ENCODE data around the gene KIF24.
"Not testable (repeated sequence)": the region's sequence is repeated elsewhere in the genome, so short reads cannot be mapped to it uniquely, and the experiment has no call there.

The KIF24 gene

DNA sequence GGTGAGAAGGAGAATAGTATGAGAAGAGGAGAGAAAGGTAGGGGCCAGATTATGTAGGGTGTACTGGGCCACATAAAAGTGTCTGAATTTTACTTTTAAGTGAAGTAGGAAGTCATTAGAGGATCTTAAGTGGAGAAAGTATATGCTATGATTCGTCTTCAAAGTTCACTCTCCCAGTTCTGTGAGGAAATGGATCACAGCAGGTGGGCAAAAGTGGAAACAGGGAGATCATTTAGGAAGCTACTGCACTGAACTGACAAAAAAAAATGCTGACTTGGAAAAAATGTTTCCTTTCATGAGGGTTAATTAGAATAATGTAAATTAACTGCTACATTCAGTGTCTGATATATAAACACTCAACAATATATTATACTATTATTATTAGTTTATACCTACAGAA is 2.4 kb downstream of the KIF24 start:
- no peaks in the 10 kb centered on the region for H3K27me3 ChIP-seq (ENCODE audit: low read depth)
- peaks cover 9% of the 10 kb centered on the region for H3K4me1 ChIP-seq
- in situ Hi-C loops (cut with MboI; ENCODE audit: low sequenced_read_pairs) = no loop called here
- no peak overlapping the region for H3K4me3 ChIP-seq
- no peaks in the 10 kb centered on the region for H3K9me3 ChIP-seq
- DNase-seq (ENCODE audit: low spot score in 2 of 2) = no peak
- no peaks in the 10 kb centered on the region for H3K36me3 ChIP-seq (replicated peaks)

DNA sequence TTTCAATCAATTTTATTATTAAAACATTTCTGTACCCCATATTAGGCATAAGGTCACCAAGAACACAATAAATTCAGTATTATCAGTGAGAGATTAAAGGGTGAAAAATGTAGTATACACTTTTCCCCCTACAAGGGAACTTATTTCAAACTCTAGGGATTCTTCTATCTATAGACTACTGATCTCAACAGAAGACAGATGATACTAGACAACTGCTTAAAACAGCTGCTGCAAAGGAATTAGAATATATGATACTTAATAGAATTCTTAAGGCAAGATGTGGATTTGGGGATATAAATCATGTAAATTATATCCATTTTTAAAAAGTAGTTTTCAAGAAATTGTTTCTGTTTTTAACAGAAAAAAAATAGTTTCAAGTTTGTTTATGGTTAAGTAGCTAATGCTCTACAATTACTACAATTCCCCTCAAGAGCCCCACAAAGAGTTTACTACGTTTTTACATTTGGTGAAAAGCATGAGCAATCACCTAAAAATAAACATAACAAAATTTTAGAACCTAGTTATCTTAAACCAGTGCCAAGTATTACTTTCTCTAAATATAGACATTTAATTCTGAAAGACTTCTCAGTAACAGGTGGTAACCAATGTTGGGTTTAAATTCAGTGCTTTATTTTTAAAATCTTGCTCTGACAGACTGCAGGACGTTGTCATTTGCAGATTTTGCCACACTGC is 6.0 kb downstream of the KIF24 start:
- Histone ChIP-seq H3K4me1 (peaks cover 6% of the 10 kb centered on the region; the same call in 1 of the 2 replicates), H3K27me3 (ENCODE audit: low read depth) (no peaks in the 10 kb centered on the region), H3K4me3 (no peak overlapping the region), H3K36me3 (replicated peaks) (no peaks in the 10 kb centered on the region), H3K9me3 (no peaks in the 10 kb centered on the region)
- in situ Hi-C loops (cut with MboI; ENCODE audit: low sequenced_read_pairs) = no loop called here
- no peak for DNase-seq (ENCODE audit: low spot score in 2 of 2)

DNA sequence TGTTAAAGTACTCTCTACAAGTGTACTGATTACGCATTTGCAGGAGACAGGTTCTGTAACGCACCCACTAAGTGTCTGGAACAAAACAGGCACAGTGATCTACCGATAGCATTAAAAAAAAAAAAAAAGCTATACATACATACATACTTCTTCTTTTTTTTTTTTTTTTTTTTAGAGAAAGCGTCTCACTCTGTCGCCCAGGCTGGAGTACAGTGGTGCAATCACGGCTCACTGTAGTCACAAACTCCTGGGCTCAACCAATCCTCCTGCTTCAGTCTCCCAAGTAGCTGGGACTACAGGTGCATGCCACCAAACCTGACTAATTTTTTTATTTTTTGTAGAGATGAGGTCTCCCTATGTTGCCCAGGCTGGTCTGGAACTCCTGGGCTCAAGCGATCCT is 7.6 kb downstream of the KIF24 start:
- no peaks in the 10 kb centered on the region for H3K27me3 ChIP-seq (ENCODE audit: low read depth)
- H3K4me3 ChIP-seq = no peak overlapping the region
- H3K4me1 ChIP-seq = peaks cover 4% of the 10 kb centered on the region; the same call in 1 of the 2 replicates
- DNase-seq (ENCODE audit: low spot score in 2 of 2) = no peak
- no peaks in the 10 kb centered on the region for H3K36me3 ChIP-seq (replicated peaks)
- H3K9me3 ChIP-seq = no peaks in the 10 kb centered on the region
- in situ Hi-C loops (cut with MboI; ENCODE audit: low sequenced_read_pairs) = no loop called here

DNA sequence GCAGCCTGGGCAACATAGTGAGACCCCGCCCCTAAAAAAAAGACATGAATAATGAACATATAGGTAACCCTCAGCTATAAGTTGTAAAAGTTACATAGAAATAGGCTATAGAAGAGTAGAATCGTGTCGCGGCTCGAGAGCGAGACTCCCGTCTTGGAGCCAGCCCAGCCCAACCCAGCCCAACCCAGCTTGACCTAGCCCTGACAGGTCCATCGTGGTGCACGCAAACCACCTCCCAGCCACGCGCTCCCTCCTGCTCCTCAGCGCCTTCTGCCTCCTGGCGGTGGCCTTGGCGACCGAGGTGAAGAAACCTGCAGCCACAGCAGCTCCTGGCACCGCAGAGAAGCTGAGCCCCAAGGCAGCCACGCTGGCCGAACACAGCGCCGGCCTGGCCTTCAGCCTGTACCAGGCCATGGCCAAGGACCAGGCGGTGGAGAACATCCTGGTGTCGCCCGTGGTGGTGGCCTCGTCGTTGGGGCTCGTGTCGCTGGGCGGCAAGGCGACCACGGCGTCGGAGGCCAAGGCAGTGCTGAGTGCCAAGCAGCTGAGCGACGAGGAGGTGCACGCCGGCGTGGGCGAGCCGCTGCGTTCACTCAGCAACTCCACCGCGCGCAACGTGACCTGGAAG is 10.8 kb downstream of the KIF24 start:
- DNase-seq (ENCODE audit: low spot score in 2 of 2) = no peak
- no peak overlapping the region for H3K4me3 ChIP-seq
- in situ Hi-C loops (cut with MboI; ENCODE audit: low sequenced_read_pairs) = no loop called here
- peaks cover 11% of the 10 kb centered on the region for H3K4me1 ChIP-seq
- no peaks in the 10 kb centered on the region for H3K36me3 ChIP-seq (replicated peaks)
- H3K9me3 ChIP-seq = no peaks in the 10 kb centered on the region
- no peaks in the 10 kb centered on the region for H3K27me3 ChIP-seq (ENCODE audit: low read depth)

DNA sequence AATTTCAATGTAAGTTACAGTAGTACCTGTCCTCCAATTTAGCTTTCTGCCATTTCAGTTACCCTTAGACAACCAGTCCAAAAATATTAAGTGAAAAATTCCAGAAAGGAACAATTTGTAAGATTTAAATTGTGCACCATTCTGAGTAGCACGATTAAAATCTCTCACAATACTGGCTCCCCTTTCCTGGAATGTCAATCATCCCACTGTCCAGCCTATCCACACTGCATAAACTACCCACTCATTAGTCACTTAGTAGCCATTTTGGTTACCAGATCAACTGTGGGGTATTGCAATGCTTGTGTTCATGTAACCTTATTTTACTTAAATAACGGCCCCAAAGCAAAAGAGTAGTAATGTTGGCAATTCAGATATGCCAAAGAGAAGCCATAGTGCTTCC is 11.6 kb downstream of the KIF24 start:
- no peak for DNase-seq (ENCODE audit: low spot score in 2 of 2)
- H3K36me3 ChIP-seq (replicated peaks) = no peaks in the 10 kb centered on the region
- peaks cover 11% of the 10 kb centered on the region for H3K4me1 ChIP-seq
- no peaks in the 10 kb centered on the region for H3K9me3 ChIP-seq
- H3K4me3 ChIP-seq = no peak overlapping the region
- H3K27me3 ChIP-seq (ENCODE audit: low read depth) = no peaks in the 10 kb centered on the region
- in situ Hi-C loops (cut with MboI; ENCODE audit: low sequenced_read_pairs) = no loop called here

DNA sequence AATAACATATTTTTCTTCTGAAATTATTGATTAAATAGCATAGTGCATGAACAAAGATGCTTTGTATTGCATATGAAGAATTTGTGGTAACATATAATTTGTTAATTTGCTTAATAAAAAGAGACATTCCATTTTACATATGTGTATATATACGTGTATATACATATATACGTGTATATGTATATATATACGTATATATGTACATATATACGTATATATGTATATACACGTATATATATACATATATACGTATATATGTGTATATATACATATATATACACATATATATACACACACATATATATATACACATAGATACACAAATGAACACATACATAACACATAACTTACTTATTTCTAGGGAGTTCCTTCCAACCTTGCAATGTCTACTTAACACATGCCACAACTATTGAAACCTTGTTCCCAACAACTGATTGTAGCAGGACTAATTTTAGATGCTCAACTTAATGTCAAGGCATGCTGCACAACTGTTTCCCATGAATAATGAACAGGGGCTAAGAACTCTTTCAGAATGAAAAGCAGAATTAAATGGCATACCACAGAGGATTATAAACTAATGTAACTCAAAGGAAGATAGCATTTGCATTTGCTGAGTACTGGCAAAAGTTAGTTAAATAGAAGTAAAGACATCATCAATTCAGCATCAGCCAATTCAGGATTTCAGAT is 17.4 kb downstream of the KIF24 start:
- H3K36me3 ChIP-seq (replicated peaks) = no peaks in the 10 kb centered on the region
- peak; percentile 30 to 97 for DNase-seq (ENCODE audit: low spot score in 2 of 2)
- H3K9me3 ChIP-seq = no peaks in the 10 kb centered on the region
- no peak overlapping the region for H3K4me3 ChIP-seq
- peaks cover 32% of the 10 kb centered on the region for H3K4me1 ChIP-seq
- H3K27me3 ChIP-seq (ENCODE audit: low read depth) = no peaks in the 10 kb centered on the region
- in situ Hi-C loops (cut with MboI; ENCODE audit: low sequenced_read_pairs) = no loop called here

DNA sequence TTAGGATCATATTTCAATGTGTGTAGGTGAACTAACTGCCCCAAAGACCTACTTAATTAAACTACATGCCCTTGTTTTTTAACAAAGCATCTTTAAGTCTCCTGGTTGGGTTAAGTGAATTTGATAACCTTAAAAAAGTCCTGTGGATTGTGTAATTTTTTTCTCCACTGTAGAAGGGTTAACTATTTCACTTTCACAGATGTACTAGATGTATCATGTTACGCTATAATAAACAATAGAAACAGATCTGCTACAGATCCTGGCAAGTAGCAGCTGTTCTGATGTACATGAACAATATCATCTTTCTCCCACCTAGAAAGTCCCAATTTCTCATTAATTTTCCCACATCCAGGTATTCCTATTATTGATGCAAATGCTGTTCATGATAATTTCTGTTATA is 18.9 kb downstream of the KIF24 start:
- in situ Hi-C loops (cut with MboI; ENCODE audit: low sequenced_read_pairs) = no loop called here
- no peaks in the 10 kb centered on the region for H3K36me3 ChIP-seq (replicated peaks)
- H3K4me3 ChIP-seq = no peak overlapping the region
- no peaks in the 10 kb centered on the region for H3K9me3 ChIP-seq
- peaks cover 25% of the 10 kb centered on the region for H3K4me1 ChIP-seq
- no peak for DNase-seq (ENCODE audit: low spot score in 2 of 2)
- H3K27me3 ChIP-seq (ENCODE audit: low read depth) = no peaks in the 10 kb centered on the region

DNA sequence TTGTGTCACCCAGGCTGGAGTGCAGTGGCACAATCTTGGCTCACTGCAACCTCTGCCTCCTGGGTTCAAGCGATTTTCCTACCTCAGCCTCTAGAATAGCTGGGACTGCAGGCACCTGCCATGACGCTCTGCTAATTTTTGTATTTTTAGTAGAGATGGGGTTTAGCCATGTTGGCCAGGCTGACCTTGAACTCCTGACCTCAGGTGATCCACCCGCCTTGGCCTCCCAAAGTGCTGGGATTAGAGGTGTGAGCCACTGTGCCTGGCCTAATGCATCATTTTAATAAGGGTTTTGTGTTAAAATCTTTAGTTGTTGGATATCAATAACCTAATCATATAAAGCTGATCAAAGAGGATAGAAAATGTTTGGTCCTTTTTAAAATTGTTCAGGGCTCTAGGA is 20.8 kb downstream of the KIF24 start:
- H3K9me3 ChIP-seq; H3K27me3 ChIP-seq (ENCODE audit: low read depth); DNase-seq (ENCODE audit: low spot score in 2 of 2); H3K36me3 ChIP-seq (replicated peaks); H3K4me3 ChIP-seq; in situ Hi-C loops (cut with MboI; ENCODE audit: low sequenced_read_pairs): not testable (repeated sequence)
- H3K4me1 ChIP-seq = peaks cover 25% of the 10 kb centered on the region

DNA sequence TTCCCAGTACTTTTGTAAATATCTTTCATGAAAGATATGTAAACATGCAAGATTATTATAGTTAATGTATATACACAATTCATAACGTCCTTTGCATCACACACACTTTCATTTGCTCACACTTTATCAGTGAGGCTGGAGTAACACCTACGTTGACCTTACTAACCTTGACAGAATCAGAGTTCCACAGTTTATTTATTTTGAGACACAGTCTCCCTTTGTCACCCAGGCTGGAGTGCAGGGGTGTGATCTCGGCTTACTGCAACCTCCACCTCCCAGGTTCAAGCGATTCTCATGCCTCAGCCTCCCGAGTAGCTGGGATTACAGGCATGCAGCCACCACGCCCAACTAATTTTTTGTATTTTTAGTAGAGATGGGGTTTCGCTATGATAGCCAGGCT is 28.0 kb downstream of the KIF24 start:
- DNase-seq (ENCODE audit: low spot score in 2 of 2); H3K9me3 ChIP-seq; H3K4me1 ChIP-seq; H3K4me3 ChIP-seq; H3K36me3 ChIP-seq (replicated peaks); in situ Hi-C loops (cut with MboI; ENCODE audit: low sequenced_read_pairs); H3K27me3 ChIP-seq (ENCODE audit: low read depth): not testable (repeated sequence)

DNA sequence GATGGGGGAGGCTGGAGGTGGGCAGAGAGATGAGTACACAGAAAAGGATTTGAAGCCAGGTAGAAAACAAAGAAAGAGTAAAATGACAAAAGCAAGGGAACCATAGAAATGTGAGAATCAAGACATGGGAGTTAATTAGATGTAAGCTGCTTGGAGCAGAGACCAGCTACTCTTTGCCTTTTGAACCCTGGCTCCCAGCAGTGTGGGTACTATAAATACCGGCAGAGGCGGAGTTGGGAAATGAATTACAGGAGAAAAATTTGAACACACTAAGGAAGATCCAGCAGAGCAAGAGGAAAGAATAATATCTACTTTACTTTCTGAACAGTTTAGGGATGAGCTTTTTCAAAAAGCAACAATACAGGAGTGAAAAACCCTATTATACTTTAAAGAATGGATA is 36.5 kb downstream of the KIF24 start:
- H3K9me3 ChIP-seq = no peaks in the 10 kb centered on the region
- no peak for DNase-seq (ENCODE audit: low spot score in 2 of 2)
- no peak overlapping the region for H3K4me3 ChIP-seq
- in situ Hi-C loops (cut with MboI; ENCODE audit: low sequenced_read_pairs) = no loop called here
- H3K4me1 ChIP-seq = peaks cover 6% of the 10 kb centered on the region
- no peaks in the 10 kb centered on the region for H3K36me3 ChIP-seq (replicated peaks)
- H3K27me3 ChIP-seq (ENCODE audit: low read depth) = no peaks in the 10 kb centered on the region

DNA sequence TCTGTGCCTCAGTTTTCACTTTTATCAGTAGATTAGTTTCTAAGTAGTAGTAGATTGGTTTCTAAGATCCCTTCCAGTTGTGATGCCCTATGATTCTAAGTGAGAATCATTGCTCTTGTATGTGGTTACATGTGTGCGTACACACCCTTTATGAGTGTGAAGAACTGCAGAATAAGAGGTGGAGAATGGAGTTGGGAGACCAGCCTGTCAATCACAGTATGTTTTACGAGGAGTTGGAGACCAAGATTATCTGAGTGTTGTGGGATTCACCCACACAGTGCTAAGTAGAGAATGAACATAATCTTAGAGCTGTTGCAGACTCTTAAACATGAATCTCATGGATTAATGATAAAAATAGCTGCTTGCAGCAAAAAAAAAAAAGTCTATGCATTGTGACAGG is 37.6 kb downstream of the KIF24 start:
- peaks cover 6% of the 10 kb centered on the region for H3K4me1 ChIP-seq
- no peaks in the 10 kb centered on the region for H3K36me3 ChIP-seq (replicated peaks)
- DNase-seq (ENCODE audit: low spot score in 2 of 2) = no peak
- H3K4me3 ChIP-seq = no peak overlapping the region
- in situ Hi-C loops (cut with MboI; ENCODE audit: low sequenced_read_pairs) = no loop called here
- H3K9me3 ChIP-seq = no peaks in the 10 kb centered on the region
- H3K27me3 ChIP-seq (ENCODE audit: low read depth) = no peaks in the 10 kb centered on the region

DNA sequence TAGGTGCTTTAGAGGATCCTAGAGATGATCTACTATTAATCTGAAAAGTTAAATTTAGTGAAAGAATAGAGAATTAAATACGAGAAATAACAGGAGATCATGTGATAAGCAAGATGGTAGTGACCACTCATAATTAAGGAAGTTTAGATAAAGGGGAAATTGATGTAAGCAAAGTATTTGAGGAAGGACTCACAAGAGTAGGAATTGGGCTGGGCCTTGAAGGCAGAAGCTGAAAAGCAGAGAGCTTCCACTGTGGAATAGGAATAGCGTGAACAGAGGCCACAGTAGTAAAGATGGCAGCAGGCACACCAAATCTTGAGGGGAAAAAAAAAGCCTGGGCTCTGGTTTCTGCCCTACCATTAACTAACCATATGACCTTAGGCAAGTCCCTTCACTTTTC is 38.0 kb downstream of the KIF24 start:
- in situ Hi-C loops (cut with MboI; ENCODE audit: low sequenced_read_pairs) = no loop called here
- H3K36me3 ChIP-seq (replicated peaks) = no peaks in the 10 kb centered on the region
- no peak overlapping the region for H3K4me3 ChIP-seq
- H3K9me3 ChIP-seq = no peaks in the 10 kb centered on the region
- no peak for DNase-seq (ENCODE audit: low spot score in 2 of 2)
- no peaks in the 10 kb centered on the region for H3K27me3 ChIP-seq (ENCODE audit: low read depth)
- H3K4me1 ChIP-seq = peaks cover 6% of the 10 kb centered on the region

DNA sequence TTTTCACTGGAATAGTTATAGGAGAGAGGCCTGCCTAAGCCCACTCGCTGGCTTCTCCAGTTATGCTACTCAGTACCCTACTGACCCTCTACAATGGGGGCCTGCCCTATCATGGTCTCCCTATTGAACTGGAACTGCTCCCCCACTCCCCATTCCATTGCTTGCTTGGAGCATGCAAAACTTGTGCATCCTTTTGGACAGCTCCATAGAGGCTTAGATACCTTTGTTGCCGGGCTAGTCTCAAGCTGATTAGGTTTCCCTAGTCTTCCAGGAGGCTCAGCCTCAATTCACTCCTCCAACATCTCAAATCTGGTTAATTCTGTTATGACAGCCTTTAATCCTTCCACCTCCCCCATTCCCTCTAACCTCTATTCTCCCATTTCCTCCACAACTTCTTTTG is 39.9 kb downstream of the KIF24 start:
- H3K27me3 ChIP-seq (ENCODE audit: low read depth) = no peaks in the 10 kb centered on the region
- peaks cover 6% of the 10 kb centered on the region for H3K4me1 ChIP-seq
- in situ Hi-C loops (cut with MboI; ENCODE audit: low sequenced_read_pairs) = no loop called here
- H3K9me3 ChIP-seq = no peaks in the 10 kb centered on the region
- no peaks in the 10 kb centered on the region for H3K36me3 ChIP-seq (replicated peaks)
- no peak for DNase-seq (ENCODE audit: low spot score in 2 of 2)
- no peak overlapping the region for H3K4me3 ChIP-seq

DNA sequence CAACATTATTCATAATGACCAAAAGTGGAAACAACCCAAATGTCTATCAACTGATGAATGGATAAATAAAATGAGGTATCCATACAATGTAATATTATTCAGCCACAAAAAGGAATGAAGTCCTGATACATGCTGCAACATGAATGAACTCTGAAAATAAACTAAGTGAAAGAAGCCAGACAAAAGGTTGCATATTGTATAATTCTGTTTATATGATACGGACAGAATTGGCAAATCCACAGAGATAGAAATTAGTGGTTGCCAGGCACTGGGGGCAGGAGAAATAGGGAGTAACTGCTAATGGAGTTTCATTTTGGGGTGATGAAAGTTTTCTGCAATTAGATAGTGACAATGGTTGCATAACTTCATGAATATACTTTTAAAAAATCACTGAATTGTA is 47.0 kb downstream of the KIF24 start:
- Histone ChIP-seq H3K9me3 (no peaks in the 10 kb centered on the region), H3K27me3 (ENCODE audit: low read depth) (no peaks in the 10 kb centered on the region), H3K36me3 (replicated peaks) (no peaks in the 10 kb centered on the region; the same call in 1 of the 2 replicates), H3K4me3 (no peak overlapping the region), H3K4me1 (no peaks in the 10 kb centered on the region)
- in situ Hi-C loops (cut with MboI; ENCODE audit: low sequenced_read_pairs) = no loop called here
- no peak for DNase-seq (ENCODE audit: low spot score in 2 of 2)
